GOT3 (cell line): Measurements from ENCODE around the gene NEAT1.

Experiments
- DNase-seq: peaks from one replicate; lab custom pipeline; 2025; ENCODE audit warnings: mixed read lengths; lab: John Stamatoyannopoulos, UW

The NEAT1 gene

GRCh38 chr11:65482306-65482850, 59.8 kb downstream of the NEAT1 start:
- no peak for DNase-seq

DNA sequence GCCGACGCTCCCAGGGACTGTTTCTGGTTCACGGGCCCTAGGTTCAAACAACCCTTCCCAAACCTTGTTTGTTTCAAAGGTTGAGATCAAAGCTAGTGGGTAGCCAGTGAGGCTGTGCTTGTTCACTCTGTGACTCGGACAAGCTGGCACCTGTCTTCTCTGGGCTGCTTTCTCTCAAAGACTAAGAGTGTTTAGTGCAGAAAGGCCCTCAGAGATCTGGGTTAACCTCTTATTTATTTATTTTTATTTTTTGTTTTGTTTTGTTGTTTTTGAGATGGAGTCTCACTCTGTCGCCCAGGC, 63.3 kb downstream of the NEAT1 start:
- no peak for DNase-seq

GRCh38 chr11:65486570-65487466, 64.2 kb downstream of the NEAT1 start:
- DNase-seq = no peak

DNA sequence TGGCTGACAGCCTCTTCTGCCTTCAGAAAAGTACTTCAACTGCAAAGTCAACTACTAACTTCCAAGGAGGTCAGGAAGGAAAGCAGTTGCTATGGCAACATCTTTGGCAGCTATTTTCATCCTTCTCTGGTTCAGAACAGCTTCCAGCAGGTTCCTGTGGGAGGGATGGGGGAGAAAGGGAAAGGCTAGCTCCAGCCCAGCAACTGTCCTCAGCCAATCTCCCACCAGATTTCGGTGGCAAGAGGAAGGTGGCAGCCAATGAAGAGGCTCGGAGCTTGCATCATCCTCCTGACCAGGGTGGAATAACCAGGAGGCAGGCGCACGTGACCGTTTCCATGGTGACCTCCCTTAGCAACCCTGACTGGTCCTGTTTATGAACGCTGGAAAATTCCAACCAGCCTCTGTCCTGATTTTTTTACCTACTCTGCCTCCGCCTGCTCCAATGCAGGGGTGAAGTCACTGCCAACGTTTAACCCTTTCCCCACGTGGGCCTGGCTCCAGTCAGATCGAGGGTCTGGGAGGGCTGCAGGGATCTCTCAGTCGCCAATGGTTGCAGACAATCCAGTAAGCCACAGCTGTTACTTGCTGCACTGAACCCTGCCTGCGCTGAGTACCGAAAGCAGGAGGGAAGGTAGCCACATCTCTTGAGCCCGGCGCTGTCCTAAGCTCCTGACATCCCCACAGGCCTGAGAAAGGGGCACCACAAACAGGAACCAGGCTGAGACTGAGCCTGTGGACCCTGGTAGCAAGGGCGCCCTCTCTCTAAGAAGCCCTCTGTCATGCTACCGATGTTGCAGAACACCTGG, 65.1 kb downstream of the NEAT1 start:
- peak; percentile 83 for DNase-seq

DNA sequence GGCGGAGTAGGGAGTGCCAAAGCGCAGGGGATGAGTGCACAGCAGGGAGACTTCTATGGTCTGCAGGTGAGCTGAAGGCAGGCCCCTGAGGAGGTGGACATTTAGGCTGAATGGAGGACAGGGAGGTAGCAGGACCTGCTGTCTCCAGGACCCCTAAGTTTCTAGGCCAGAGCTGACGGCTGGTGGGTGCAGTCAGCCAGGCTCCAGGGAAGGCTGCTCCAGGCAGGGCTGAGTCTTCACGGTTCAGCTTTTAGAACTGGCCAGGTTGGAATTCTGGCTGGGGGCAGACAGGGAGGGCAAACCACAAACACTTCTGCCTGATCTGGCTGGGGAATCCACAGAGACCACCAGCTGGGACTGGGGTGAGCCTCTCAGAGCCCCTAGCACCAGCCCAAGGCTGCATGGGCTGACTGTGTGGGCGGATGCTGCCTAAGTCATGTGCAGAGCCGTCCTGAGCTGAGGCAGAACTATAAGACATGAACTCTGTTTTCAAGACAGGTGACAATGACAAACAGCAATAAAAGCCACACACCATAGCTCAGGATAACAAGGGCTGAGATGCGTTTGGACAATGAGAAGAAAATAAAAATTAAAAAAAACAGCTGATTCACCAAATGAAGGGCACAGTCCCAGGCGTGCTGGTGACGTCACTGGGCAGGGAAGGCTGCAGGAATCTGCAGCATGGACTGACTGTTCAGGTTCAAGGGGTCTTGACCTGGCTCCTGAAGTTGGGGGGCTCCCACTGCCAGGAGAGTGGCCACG, 65.9 kb downstream of the NEAT1 start:
- DNase-seq = no peak

- no peak for DNase-seq
These were observed 66.6 kb downstream of the NEAT1 start for GRCh38 chr11:65489035-65489705.

DNA sequence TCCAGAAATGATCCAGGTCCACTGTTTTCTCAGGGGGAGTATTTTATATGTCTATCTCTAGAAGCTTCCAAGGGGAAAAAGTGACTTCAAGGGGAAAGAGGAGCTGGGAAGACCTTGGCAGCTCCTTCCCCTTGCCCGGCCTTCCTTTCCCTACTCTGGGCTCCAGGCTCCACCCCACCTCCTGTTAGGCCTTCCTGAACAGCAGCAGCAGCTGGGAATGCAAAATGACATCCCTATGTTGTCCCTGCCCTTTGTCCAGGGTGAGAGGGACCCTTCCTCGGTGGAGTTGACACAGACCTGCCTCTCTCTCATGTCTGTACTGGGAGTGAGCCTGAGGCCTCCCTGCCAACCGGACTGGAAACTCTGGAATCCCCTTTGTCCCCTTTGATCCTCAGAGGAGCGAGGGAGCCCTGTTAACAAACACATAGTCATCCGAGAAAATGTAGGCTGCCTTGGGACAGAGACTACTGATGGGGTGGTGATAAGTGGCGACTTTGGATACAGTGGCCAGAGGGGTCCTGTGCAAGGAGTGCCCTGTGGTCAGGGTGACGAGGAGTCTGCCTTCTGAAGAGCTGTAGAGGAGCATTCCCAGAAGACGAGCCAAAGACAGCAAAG, 67.2 kb downstream of the NEAT1 start:
- DNase-seq = no peak

GRCh38 chr11:65491163-65491465, 68.5 kb downstream of the NEAT1 start:
- no peak for DNase-seq

- no peak for DNase-seq
These were observed 69.2 kb downstream of the NEAT1 start for GRCh38 chr11:65491614-65492386.

- DNase-seq = no peak
These were observed 69.7 kb downstream of the NEAT1 start for GRCh38 chr11:65492387-65492636.

- DNase-seq = no peak
These were observed 70.2 kb downstream of the NEAT1 start for GRCh38 chr11:65492637-65493366.

DNA sequence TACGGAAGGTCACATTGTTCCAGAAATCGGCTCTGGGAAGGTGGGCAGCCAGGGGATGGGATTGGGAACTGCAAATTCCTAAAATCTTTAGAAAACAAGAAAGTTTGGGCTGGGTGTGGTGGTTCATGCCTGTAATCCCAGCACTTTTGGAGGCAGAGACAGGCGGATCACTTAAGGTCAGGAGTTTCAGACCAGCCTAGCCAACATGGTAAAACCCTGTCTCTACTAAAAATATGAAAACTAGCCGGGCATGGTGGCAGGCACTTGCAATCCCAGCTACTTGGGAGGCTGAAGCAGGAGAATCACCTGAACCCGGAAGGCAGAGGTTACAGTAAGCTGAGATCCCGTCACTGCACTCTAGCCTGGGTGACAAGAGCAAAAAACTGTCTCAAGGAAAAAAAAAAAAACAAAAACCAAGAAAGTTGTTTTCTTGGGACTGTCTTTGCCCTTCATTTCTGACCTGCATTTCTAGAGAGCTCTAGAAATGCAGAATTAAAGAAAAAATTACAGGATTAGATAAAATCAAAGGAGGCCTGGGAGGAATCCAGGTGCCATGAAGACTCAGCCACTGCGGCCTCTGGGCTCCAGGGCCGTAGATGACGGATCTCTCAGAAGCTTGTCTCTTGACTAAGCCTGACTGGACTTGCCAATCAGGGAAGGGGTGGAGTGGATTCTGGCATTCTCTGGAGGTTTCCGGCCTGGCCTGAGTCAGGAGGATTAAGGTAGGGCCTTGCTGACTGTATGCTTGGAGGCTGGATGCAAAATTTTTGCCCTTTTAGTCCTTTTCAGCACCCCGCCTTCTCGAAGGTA, 71.0 kb downstream of the NEAT1 start:
- DNase-seq = no peak
